ENCODE data around the gene CC2D1B.
"Not testable (repeated sequence)": the region's sequence is repeated elsewhere in the genome, so short reads cannot be mapped to it uniquely, and the experiment has no call there.

The CC2D1B gene, protein sequence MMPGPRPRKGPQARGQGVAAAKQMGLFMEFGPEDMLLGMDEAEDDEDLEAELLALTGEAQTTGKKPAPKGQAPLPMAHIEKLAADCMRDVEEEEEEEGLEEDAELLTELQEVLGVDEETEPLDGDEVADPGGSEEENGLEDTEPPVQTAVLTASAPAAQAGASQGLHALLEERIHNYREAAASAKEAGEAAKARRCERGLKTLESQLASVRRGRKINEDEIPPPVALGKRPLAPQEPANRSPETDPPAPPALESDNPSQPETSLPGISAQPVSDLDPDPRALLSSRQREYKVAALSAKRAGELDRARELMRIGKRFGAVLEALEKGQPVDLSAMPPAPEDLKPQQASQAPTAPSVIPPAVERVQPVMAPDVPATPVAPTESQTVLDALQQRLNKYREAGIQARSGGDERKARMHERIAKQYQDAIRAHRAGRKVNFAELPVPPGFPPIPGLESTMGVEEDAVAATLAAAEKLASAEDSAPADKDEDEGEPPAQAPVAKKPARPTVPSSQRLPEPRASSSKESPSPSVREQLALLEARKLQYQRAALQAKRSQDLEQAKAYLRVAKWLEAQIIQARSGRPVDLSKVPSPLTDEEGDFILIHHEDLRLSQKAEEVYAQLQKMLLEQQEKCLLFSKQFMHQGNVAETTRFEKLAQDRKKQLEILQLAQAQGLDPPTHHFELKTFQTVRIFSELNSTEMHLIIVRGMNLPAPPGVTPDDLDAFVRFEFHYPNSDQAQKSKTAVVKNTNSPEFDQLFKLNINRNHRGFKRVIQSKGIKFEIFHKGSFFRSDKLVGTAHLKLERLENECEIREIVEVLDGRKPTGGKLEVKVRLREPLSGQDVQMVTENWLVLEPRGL

DNA sequence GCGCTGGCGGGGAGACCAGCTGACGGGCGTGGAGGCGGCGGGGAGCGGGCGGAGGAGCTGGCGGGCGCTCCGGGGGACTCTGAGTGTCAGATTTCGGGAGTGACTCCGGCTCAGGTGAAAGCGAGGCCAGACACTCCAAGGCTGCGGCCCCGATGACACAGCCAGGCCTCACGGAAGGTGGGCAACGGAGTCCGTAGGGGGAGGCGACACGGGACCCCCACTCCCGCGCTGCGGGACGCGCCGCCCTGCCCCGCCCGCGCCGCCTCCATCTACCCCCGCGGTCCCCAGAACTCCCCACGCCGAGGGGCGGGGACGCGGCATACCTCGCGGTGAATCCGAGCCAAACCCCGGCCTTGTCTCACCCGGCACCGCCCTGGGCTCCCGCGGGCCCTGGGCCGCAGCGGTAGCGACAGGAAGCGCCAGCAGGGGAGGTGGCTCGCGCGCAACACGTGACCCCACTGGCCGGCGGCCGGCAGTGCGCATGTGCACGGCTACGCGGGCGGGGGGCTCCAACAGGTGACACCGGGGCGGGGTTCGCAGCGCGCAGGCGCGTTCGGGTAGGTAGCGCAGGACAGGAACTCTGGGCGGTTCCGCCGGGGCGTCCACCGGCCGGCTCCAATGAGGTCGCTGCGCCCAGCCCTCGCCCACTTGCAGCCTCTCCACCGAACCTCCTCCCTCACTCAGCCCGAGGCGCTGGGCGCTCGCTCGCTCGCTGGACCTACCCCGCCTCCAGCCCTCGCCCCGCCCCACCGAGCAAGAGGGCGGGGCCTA is at the start of gene CC2D1B:
Gene CC2D1B, minus strand, starts transcription at position 460 of the 771 bp plus-strand sequence. CDS start 1,585 bp downstream, outside the sequence.
- H3K27ac ChIP-seq: peak within 1 kb of the TSS; percentile 94
- peak; percentile 93 for DNase-seq (ENCODE audit: low read depth, low spot score)

GRCh38 chr1:52414942-52415341 is 48.9 kb upstream of the CC2D1B start:
- no peak overlapping the region for H3K27ac ChIP-seq
- no peak for DNase-seq (ENCODE audit: low read depth, low spot score)

DNA sequence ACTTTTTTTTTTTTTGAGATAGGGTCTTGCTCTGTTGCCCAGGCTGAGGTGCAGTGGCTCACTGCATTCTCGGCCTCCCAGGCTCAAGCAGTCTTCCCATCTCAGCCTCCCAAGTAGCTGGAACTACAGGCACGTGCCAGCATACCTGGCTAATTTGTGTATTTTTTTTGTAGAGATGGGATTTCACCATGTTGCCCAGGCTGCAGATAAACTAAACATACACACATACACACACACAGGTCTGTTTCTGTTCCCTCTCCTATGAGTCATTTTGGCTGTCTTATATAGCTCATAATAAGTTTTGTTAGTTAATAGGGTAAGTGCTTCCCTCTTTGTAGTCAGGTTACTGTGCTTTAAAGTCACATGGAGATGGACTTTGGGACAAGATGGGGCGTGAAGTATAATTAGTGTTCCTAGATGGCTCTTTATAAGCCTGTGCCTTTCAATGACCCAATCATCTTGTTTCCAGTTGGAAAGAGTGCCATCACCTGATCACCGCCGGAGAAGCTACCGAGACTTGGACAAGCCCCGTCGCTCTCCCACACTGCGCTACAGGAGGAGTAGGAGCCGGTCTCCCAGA is 47.5 kb upstream of the CC2D1B start:
- H3K27ac ChIP-seq: no peak overlapping the region
- no peak for DNase-seq (ENCODE audit: low read depth, low spot score)

- no peak for DNase-seq (ENCODE audit: low read depth, low spot score)
- peak overlapping the region; percentile 88 for H3K27ac ChIP-seq
These were observed 39.0 kb upstream of the CC2D1B start for GRCh38 chr1:52404975-52405338.

- DNase-seq (ENCODE audit: low read depth, low spot score): peak; percentile 74
These were observed 38.3 kb upstream of the CC2D1B start, which contains the start of the genes ORC1 and PRPF38A for GRCh38 chr1:52404116-52404974. TSS of gene ORC1 (minus strand) at chr1:52404423. CDS start at chr1:52402223, 2,200 bp downstream. TSS of gene PRPF38A (plus strand) at chr1:52404602. CDS start at chr1:52404750, 148 bp downstream.

DNA sequence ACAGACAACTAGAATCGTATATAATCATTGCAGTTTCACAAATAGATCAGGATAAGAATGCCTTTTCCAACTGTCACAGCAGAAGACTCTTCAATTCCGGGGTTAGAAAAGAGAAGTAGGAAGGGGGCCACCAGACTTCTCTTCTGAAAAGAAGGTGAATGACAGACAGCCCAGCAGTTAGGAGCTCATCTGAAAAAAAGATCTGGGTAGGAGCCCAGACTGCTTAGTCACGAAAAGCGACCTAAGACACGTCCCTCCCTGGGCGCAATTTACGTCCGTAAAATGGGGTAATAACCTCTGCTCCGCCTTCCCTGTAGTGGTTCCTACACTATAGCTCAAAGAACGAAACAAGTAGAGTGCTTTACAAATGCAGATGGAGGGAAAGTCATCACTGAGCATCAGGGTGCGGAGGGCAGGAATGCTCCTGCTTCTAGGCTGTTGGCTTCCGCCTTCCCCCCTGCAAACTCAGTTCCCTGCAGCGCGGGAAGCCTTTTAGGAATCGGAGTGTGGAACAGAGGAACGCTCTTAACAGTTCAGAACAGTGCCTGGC is 37.6 kb upstream of the CC2D1B start:
- H3K27ac ChIP-seq: peak overlapping the region; percentile 88
- peak; percentile 34 for DNase-seq (ENCODE audit: low read depth, low spot score)

More at GRCh38 chr1:52404116-52404974, 38.3 kb upstream of the CC2D1B start, which contains the start of the genes ORC1 and PRPF38A:
- peak within 1 kb of the TSS; percentile 88 for H3K27ac ChIP-seq

GRCh38 chr1:52402860-52403240 is 36.8 kb upstream of the CC2D1B start:
- no peak for DNase-seq (ENCODE audit: low read depth, low spot score)
- no peak overlapping the region for H3K27ac ChIP-seq

GRCh38 chr1:52400131-52400530 is 34.1 kb upstream of the CC2D1B start:
- no peak for DNase-seq (ENCODE audit: low read depth, low spot score)
- no peak overlapping the region for H3K27ac ChIP-seq

GRCh38 chr1:52399629-52400028 is 33.6 kb upstream of the CC2D1B start:
- no peak for DNase-seq (ENCODE audit: low read depth, low spot score)
- H3K27ac ChIP-seq: no peak overlapping the region

DNA sequence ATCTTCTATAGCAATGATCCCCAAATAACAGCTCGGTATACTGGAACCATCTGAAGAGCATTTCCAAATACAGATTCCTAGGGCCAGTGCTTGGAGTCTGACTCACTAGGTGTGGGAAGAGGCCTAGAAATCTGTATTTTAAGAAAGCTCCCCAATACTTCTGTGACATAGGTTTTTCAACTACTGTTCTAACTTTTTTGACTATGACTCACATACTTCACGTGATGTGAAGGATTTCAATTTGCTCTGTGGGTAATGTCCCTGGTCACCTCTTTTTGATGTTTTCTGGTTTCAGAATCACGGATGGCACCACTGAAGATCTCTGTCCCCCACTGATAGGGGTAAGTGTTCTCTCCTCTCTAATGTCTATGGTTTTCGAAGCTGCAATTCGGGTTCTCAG is 27.2 kb upstream of the CC2D1B start:
- DNase-seq (ENCODE audit: low read depth, low spot score): no peak
- H3K27ac ChIP-seq: no peak overlapping the region

- no peak for DNase-seq (ENCODE audit: low read depth, low spot score)
- H3K27ac ChIP-seq: no peak overlapping the region
These were observed 20.5 kb upstream of the CC2D1B start for GRCh38 chr1:52386458-52386857.

DNA sequence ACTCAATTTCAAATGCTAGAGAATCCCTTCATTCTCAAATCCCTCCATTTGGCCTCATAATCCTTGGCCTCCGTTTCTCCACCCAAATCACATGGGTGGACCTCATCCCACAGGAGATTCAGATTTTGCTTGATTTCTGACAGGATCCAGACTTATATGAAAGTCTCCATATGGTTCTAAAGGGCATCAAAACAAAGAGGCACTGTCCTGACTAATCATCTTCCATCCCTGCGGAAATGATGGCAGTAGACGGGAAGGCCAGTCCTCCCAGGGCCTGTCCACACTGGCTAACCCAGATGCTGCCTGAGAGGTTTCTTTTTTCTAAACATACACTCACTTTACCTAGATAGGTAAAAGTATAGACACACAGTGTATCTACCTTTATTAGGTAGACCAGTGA is 19.4 kb upstream of the CC2D1B start:
- no peak for DNase-seq (ENCODE audit: low read depth, low spot score)
- H3K27ac ChIP-seq: no peak overlapping the region

GRCh38 chr1:52369851-52370250 is 3.8 kb upstream of the CC2D1B start:
- not testable (repeated sequence) for H3K27ac ChIP-seq; DNase-seq (ENCODE audit: low read depth, low spot score)

- peak overlapping the region; percentile 71 for H3K27ac ChIP-seq
- DNase-seq (ENCODE audit: low read depth, low spot score): peak; percentile 82
These were observed 2.6 kb upstream of the CC2D1B start for GRCh38 chr1:52368383-52369172.

DNA sequence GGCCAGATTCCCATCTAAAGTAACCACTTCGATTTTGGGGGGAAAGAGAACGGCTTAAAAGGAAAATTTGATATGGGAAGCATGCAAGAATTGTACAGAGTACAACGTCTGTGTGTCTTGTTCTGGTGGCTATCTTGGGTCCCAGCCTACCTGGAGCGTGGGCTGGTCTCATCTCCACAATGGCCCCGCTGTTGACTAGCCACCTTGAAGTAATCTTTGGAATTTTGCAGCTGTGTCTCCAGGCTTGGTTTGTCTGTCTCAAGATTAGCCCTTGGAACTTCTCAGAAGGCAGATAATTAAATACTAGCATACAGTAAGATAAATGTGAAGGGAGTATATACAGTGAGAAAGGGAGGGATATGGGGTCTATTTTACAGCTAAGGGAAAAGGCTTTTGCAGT is 1.3 kb upstream of the CC2D1B start:
- no peak overlapping the region for H3K27ac ChIP-seq
- no peak for DNase-seq (ENCODE audit: low read depth, low spot score)

- no peak for DNase-seq (ENCODE audit: low read depth, low spot score)
- H3K27ac ChIP-seq: peak overlapping the region; percentile 94
These were observed 467 bp upstream of the CC2D1B start for GRCh38 chr1:52366517-52366827.

GRCh38 chr1:52365071-52365745 is 797 bp downstream of the CC2D1B start:
- DNase-seq (ENCODE audit: low read depth, low spot score): no peak
- peak overlapping the region; percentile 94 for H3K27ac ChIP-seq
